Colonic mucosa (tissue), 4 donors: ENCODE measurements around the gene SMAD4. TPM values are rescaled to one million over a fixed set of nuclear protein-coding genes. Genes with fewer than 3 reads are reported as not detected.

Experiments used
- DNase-seq: peaks from one replicate; pipeline ENCODE4 v3.0.0-alpha.2; 2020
- H3K27ac ChIP-seq: fragments of 200-600 bp; one replicate; pipeline ENCODE4 v1.8.0; 2021
- H3K27me3 ChIP-seq: fragments of 200-600 bp; one replicate; pipeline ENCODE4 v1.8.0; 2021
- H3K36me3 ChIP-seq: fragments of 200-600 bp; one replicate; pipeline ENCODE4 v1.8.0; 2021
- H3K4me1 ChIP-seq: fragments of 200-600 bp; one replicate; pipeline ENCODE4 v1.8.0; 2021; ENCODE audit warnings: mild to moderate bottlenecking
- H3K4me3 ChIP-seq: fragments of 200-600 bp; one replicate; pipeline ENCODE4 v1.8.0; 2021
- H3K9ac ChIP-seq, 2 donors: one replicate each; pipeline ENCODE4 v1.7.0; 2013; ENCODE audit warnings: control low read depth in 2 of 2, low read depth in 2 of 2, low read length in 2 of 2
- H3K9me3 ChIP-seq: fragments of 200-600 bp; one replicate; pipeline ENCODE4 v1.8.0; 2021
- CTCF ChIP-seq: fragments of 200-600 bp; IDR thresholded peaks from one replicate; pipeline ENCODE4 v1.8.0; 2022; ENCODE audit warnings: antibody characterized with exemption, mild to moderate bottlenecking
- intact Hi-C: fragments of 100-400 bp; cut with DNase I; formaldehyde crosslinking; loops from one replicate; pipeline ENCODE4 v1.14.1; 2022
- total RNA-seq, 2 donors: library from RNA; stranded (reverse); fragmentation: NEBNext Ultra II Directional in 1 of 2; extraction: Animal tissue kit (Norgen Biotek cat#: 25700) in 1 of 2; gene quantifications; one replicate each; pipeline ENCODE4 v1.2.1, GENCODE V29; 2021
- donor health status: healthy.
- donor health status: DM: no; HTN: no; CAD: no.
- donor health status: DM: no; HTN: no; CAD: no.

Gene SMAD4
- total RNA-seq, 2 donors from 2014 or later, result 74.0 to 106 TPM

DNA sequence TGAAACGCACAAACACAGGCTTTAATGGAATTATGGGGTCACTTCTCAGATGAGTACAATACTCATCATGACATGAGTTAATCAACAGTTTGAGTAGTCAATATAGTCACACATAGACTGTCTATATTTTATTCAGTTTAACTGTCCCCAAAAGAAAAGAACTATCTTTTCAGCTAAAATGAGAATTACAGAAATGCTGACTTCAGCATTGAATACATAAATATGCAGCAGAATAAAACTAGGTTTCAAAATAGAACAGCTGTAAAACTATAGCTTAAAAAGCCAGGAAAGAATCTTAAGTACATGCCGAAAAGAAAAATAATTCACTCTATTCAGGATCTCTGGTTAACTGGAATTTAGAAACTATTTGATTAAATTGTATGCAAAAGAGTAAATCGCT, 30.0 kb downstream of the SMAD4 start:
- DNase-seq, result no peak
- Histone ChIP-seq H3K27me3 (no peaks in the 10 kb centered on the region), H3K9ac (no peak overlapping the region), H3K9me3 (no peaks in the 10 kb centered on the region), H3K4me1 (no peaks in the 10 kb centered on the region), H3K36me3 (no peaks in the 10 kb centered on the region), H3K27ac (no peak overlapping the region), H3K4me3 (no peak overlapping the region)
- intact Hi-C loops, result no loop called here
- no peak for TF ChIP-seq CTCF

- H3K27ac ChIP-seq, result no peak overlapping the region
- no peak overlapping the region for H3K4me3 ChIP-seq
- no peaks in the 10 kb centered on the region for H3K4me1 ChIP-seq
- no peak for TF ChIP-seq CTCF
- no peaks in the 10 kb centered on the region for H3K27me3 ChIP-seq
- intact Hi-C loops, result no loop called here
- no peak for DNase-seq
- no peaks in the 10 kb centered on the region for H3K9me3 ChIP-seq
- no peak overlapping the region for H3K9ac ChIP-seq
- no peaks in the 10 kb centered on the region for H3K36me3 ChIP-seq
Observed at GRCh38 chr18:51064256-51064655, 34.2 kb downstream of the SMAD4 start.

- Histone ChIP-seq H3K9ac (no peak overlapping the region), H3K27me3 (no peaks in the 10 kb centered on the region), H3K9me3 (no peaks in the 10 kb centered on the region), H3K27ac (no peak overlapping the region), H3K36me3 (no peaks in the 10 kb centered on the region), H3K4me3 (no peak overlapping the region), H3K4me1 (no peaks in the 10 kb centered on the region)
- DNase-seq, result no peak
- TF ChIP-seq CTCF, result no peak
- intact Hi-C loops, result no loop called here
Observed at GRCh38 chr18:51066273-51066672, 36.3 kb downstream of the SMAD4 start.

- H3K27ac ChIP-seq, result no peak overlapping the region
- H3K9ac ChIP-seq, result no peak overlapping the region
- DNase-seq, result no peak
- no peaks in the 10 kb centered on the region for H3K27me3 ChIP-seq
- TF ChIP-seq CTCF, result no peak
- H3K4me1 ChIP-seq, result no peaks in the 10 kb centered on the region
- H3K4me3 ChIP-seq, result no peak overlapping the region
- no peaks in the 10 kb centered on the region for H3K9me3 ChIP-seq
- intact Hi-C loops, result no loop called here
- no peaks in the 10 kb centered on the region for H3K36me3 ChIP-seq
Observed at GRCh38 chr18:51068105-51068504, 38.1 kb downstream of the SMAD4 start.

- no peaks in the 10 kb centered on the region for H3K36me3 ChIP-seq
- no peak for DNase-seq
- no peak for TF ChIP-seq CTCF
- no peak overlapping the region for H3K27ac ChIP-seq
- no peak overlapping the region for H3K4me3 ChIP-seq
- intact Hi-C loops, result no loop called here
- no peaks in the 10 kb centered on the region for H3K9me3 ChIP-seq
- H3K27me3 ChIP-seq, result no peaks in the 10 kb centered on the region
- no peaks in the 10 kb centered on the region for H3K4me1 ChIP-seq
- no peak overlapping the region for H3K9ac ChIP-seq
Observed at GRCh38 chr18:51069885-51070284, 39.9 kb downstream of the SMAD4 start.

GRCh38 chr18:51070545-51070944, 40.5 kb downstream of the SMAD4 start:
- Histone ChIP-seq H3K4me1 (no peaks in the 10 kb centered on the region), H3K36me3 (no peaks in the 10 kb centered on the region), H3K27me3 (no peaks in the 10 kb centered on the region), H3K4me3 (no peak overlapping the region), H3K27ac (no peak overlapping the region), H3K9ac (no peak overlapping the region), H3K9me3 (no peaks in the 10 kb centered on the region)
- intact Hi-C loops, result no loop called here
- no peak for TF ChIP-seq CTCF
- no peak for DNase-seq
